Uterus (tissue), 4 donors: Measurements from ENCODE around the gene APOC3. TPM values are rescaled to one million over a fixed set of nuclear protein-coding genes. Genes with fewer than 3 reads are reported as not detected.

Experiments used
- DNase-seq, 2 donors: peaks; one replicate each; pipeline ENCODE4 v3.0.0-alpha.2; 2019 to 2020
- H3K27ac ChIP-seq, 2 donors: fragments of 200-600 bp; sonication (generic); 1 replicate in 1 of 2; 2 replicates in 1 of 2; pipeline ENCODE4 v1.5.1; 2016 to 2018
- H3K27me3 ChIP-seq, 2 donors: fragments of 200-600 bp; sonication (generic); one replicate each; pipeline ENCODE4 v1.5.1; 2018 to 2019; ENCODE audit warnings: control low read depth in 1 of 2
- H3K36me3 ChIP-seq, 2 donors: fragments of 200-600 bp; sonication (generic); one replicate each; pipeline ENCODE4 v1.5.1; 2019; ENCODE audit warnings: control low read depth in 1 of 2
- H3K4me1 ChIP-seq, 2 donors: fragments of 200-600 bp; sonication (generic); one replicate each; pipeline ENCODE4 v1.5.1; 2018 to 2019; ENCODE audit warnings: control low read depth in 1 of 2
- H3K4me3 ChIP-seq, 2 donors: fragments of 200-600 bp; sonication (generic); 1 replicate in 1 of 2; 2 replicates in 1 of 2; pipeline ENCODE4 v1.5.1; 2018 to 2019; ENCODE audit warnings: mild to moderate bottlenecking in 1 of 2
- H3K9me3 ChIP-seq, 2 donors: fragments of 200-600 bp; sonication (generic); one replicate each; pipeline ENCODE4 v1.5.1; 2019; ENCODE audit warnings: control low read depth in 1 of 2
- POLR2A ChIP-seq, 2 donors: fragments of 450-650 bp; IDR thresholded peaks; one replicate each; pipeline ENCODE4 v1.6.1; 2016; ENCODE audit warnings: antibody characterized with exemption in 2 of 2, mild to moderate bottlenecking in 1 of 2, moderate library complexity in 1 of 2
- intact Hi-C: fragments of 100-400 bp; cut with DNase I; formaldehyde crosslinking; loops from one replicate; pipeline ENCODE4 v1.15.1; 2023; ENCODE audit warnings: low total_unique reads
- total RNA-seq, 4 donors: library from RNA; depleted of rRNA in 3 of 4; stranded (reverse); fragments of >200 nt in 3 of 4; gene quantifications; one replicate each; pipeline versions ENCODE4 v1.1.0 to v1.2.4, GENCODE V29; 2014 to 2023
- TF ChIP-seq, protein P1 (sequence below), 4 experiments: fragments of 200-600 bp in 2 of 4; fragments of 450-650 bp in 2 of 4; sonication (generic) in 2 of 4; IDR thresholded peaks; one replicate each; pipeline ENCODE4 v1.5.1; 2016 to 2019; ENCODE audit warnings: antibody characterized with exemption in 4 of 4, mild to moderate bottlenecking in 2 of 4, moderate library complexity in 1 of 4
- donor health status: DM: yes; HTN: yes; CAD: no.

The APOC3 gene
- total RNA-seq, 4 donors from 2014 or later: 1.2 TPM; not detected in 3

GRCh38 chr11:116793772-116794097, 36.0 kb upstream of the APOC3 start:
- no peak overlapping the region for H3K27ac ChIP-seq
- intact Hi-C loops: loop anchor here (10.0 kb wide), 1 partner anchor 431 kb away; no protein-coding TSS in a partner anchor
- no peaks in the 10 kb centered on the region for H3K9me3 ChIP-seq
- no peak for DNase-seq
- no peak overlapping the region for H3K4me3 ChIP-seq
- no peaks in the 10 kb centered on the region for H3K36me3 ChIP-seq
- no peaks in the 10 kb centered on the region for H3K27me3 ChIP-seq
- TF ChIP-seq, protein P1, sequence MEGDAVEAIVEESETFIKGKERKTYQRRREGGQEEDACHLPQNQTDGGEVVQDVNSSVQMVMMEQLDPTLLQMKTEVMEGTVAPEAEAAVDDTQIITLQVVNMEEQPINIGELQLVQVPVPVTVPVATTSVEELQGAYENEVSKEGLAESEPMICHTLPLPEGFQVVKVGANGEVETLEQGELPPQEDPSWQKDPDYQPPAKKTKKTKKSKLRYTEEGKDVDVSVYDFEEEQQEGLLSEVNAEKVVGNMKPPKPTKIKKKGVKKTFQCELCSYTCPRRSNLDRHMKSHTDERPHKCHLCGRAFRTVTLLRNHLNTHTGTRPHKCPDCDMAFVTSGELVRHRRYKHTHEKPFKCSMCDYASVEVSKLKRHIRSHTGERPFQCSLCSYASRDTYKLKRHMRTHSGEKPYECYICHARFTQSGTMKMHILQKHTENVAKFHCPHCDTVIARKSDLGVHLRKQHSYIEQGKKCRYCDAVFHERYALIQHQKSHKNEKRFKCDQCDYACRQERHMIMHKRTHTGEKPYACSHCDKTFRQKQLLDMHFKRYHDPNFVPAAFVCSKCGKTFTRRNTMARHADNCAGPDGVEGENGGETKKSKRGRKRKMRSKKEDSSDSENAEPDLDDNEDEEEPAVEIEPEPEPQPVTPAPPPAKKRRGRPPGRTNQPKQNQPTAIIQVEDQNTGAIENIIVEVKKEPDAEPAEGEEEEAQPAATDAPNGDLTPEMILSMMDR (IDR thresholded peaks at IDR 0.05): no peak
- TF ChIP-seq POLR2A (IDR thresholded peaks at IDR 0.05): no peak
- H3K4me1 ChIP-seq: no peaks in the 10 kb centered on the region

DNA sequence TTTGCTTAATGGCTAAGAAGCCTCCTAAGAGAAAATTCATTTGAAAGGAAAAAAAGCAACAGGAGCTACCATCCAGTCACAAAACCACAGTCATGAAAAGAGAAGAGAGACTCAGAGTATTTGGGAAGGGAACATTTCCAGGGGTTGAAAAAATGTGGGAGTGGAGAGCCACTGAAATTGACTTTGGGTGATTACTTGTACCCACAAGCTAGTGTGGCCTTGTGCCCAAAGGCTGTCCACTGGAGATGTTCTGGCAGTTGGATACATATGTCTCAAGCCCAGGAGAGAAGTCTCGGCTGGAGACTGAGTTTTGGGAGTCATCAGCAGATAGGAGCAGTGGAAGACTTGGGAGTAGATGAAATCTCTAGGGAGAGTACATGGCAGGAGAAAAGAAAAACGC, 34.9 kb upstream of the APOC3 start:
- H3K27me3 ChIP-seq: no peaks in the 10 kb centered on the region
- H3K9me3 ChIP-seq: no peaks in the 10 kb centered on the region
- DNase-seq: no peak
- H3K4me3 ChIP-seq: no peak overlapping the region
- no peaks in the 10 kb centered on the region for H3K4me1 ChIP-seq
- intact Hi-C loops: loop anchor here (10.0 kb wide), 1 partner anchor 430 kb away; no protein-coding TSS in a partner anchor
- TF ChIP-seq, protein P1 (IDR thresholded peaks at IDR 0.05): no peak
- TF ChIP-seq POLR2A (IDR thresholded peaks at IDR 0.05): no peak
- no peaks in the 10 kb centered on the region for H3K36me3 ChIP-seq
- no peak overlapping the region for H3K27ac ChIP-seq

DNA sequence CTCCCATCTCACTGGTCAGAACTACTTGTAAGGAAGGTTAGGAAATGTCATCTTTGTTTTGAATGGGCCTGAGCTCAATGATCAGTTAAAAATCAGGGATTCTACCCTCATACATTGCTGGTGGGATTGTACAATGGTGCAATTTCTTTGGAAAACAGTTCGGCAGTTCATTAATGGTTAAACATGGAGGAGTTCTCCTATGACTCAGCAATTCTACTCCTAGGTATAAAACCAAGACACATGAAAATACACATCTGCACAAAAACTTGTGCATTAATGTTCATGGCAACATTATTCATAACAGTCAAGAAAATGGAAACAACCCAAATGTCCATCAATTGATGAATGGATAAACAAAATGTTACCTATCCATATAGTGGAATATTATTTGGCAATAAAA, 33.2 kb upstream of the APOC3 start:
- no peak for DNase-seq
- TF ChIP-seq, protein P1 (IDR thresholded peaks at IDR 0.05): no peak
- TF ChIP-seq POLR2A (IDR thresholded peaks at IDR 0.05): no peak
- intact Hi-C loops: loop anchor here (10.0 kb wide), 1 partner anchor 428 kb away; no protein-coding TSS in a partner anchor
- H3K27me3 ChIP-seq: no peaks in the 10 kb centered on the region
- H3K4me3 ChIP-seq: no peak overlapping the region
- no peaks in the 10 kb centered on the region for H3K4me1 ChIP-seq
- no peaks in the 10 kb centered on the region for H3K36me3 ChIP-seq
- no peaks in the 10 kb centered on the region for H3K9me3 ChIP-seq
- no peak overlapping the region for H3K27ac ChIP-seq

GRCh38 chr11:116797816-116798215, 31.9 kb upstream of the APOC3 start:
- Histone ChIP-seq H3K36me3 (no peaks in the 10 kb centered on the region), H3K27me3 (no peaks in the 10 kb centered on the region), H3K27ac (no peak overlapping the region), H3K9me3 (no peaks in the 10 kb centered on the region), H3K4me3 (no peak overlapping the region), H3K4me1 (no peaks in the 10 kb centered on the region)
- intact Hi-C loops: loop anchor here (10.0 kb wide), 1 partner anchor 427 kb away; no protein-coding TSS in a partner anchor
- DNase-seq: no peak
- TF ChIP-seq, protein P1 (IDR thresholded peaks at IDR 0.05): no peak
- TF ChIP-seq POLR2A (IDR thresholded peaks at IDR 0.05): no peak

GRCh38 chr11:116798368-116798767, 31.3 kb upstream of the APOC3 start:
- no peaks in the 10 kb centered on the region for H3K9me3 ChIP-seq
- TF ChIP-seq, protein P1 (IDR thresholded peaks at IDR 0.05): no peak
- no peak for TF ChIP-seq POLR2A (IDR thresholded peaks at IDR 0.05)
- H3K27ac ChIP-seq: no peak overlapping the region
- H3K4me3 ChIP-seq: no peak overlapping the region
- H3K27me3 ChIP-seq: no peaks in the 10 kb centered on the region
- no peaks in the 10 kb centered on the region for H3K36me3 ChIP-seq
- H3K4me1 ChIP-seq: no peaks in the 10 kb centered on the region
- DNase-seq: no peak
- intact Hi-C loops: loop anchor here (10.0 kb wide), 1 partner anchor 426 kb away; no protein-coding TSS in a partner anchor
